PC-9 (cell line): ENCODE measurements around the gene RBMS3. TPM values are rescaled to one million over a fixed set of nuclear protein-coding genes. Genes with fewer than 3 reads are reported as not detected.

Experiments
- BruUV-seq: library from RNA; stranded (reverse); fragments of 400-500 nt; replicated peaks from 2 replicates; lab custom pipeline; 2021; lab: Mats Ljungman, UMichigan
- CTCF ChIA-PET: fragments of 300-600 bp; sonication (Branson Sonifier 250); formaldehyde crosslinking; loops from one replicate; lab custom pipeline; 2022; ENCODE audit warnings: antibody characterized with exemption; lab: Charles Lee
- POLR2A ChIA-PET: fragments of 300-600 bp; sonication (Branson Sonifier 250); formaldehyde crosslinking; loops from one replicate; lab custom pipeline; 2022; ENCODE audit warnings: antibody characterized with exemption; ENCODE audit not compliant: unreplicated experiment; lab: Charles Lee
- DNase-seq, 2 experiments: peaks; one replicate each; pipeline versions ENCODE4 v3.0.0 to v3.0.0-alpha.2; 2015 to 2022; ENCODE audit warnings: mixed read lengths in 1 of 2
- H2AFZ ChIP-seq: fragments of 200-600 bp; sonication (generic); 2 replicates; pipeline ENCODE4 v1.8.1; 2017; ENCODE audit warnings: antibody characterized with exemption
- H3F3A ChIP-seq: fragments of 200-600 bp; sonication (generic); 2 replicates; pipeline ENCODE4 v1.8.1; 2017; ENCODE audit warnings: antibody characterized with exemption, mild to moderate bottlenecking, low read depth; ENCODE audit not compliant: insufficient read depth
- H3K27ac ChIP-seq: fragments of 200-600 bp; sonication (generic); 2 replicates; pipeline ENCODE4 v1.6.1; 2016; ENCODE audit warnings: mixed run types
- H3K27me3 ChIP-seq: fragments of 200-600 bp; sonication (generic); 2 replicates; pipeline ENCODE4 v1.6.1; 2016; ENCODE audit warnings: low read depth, mixed run types; ENCODE audit not compliant: insufficient read depth
- H3K36me3 ChIP-seq: fragments of 200-600 bp; sonication (generic); 2 replicates; pipeline ENCODE4 v1.6.1; 2016; ENCODE audit warnings: low read depth, mixed run types
- H3K4me1 ChIP-seq: fragments of 200-600 bp; sonication (generic); replicated peaks from 2 replicates; pipeline ENCODE4 v1.6.1; 2016; ENCODE audit warnings: mixed run types; ENCODE audit not compliant: insufficient read depth
- H3K4me2 ChIP-seq: fragments of 200-600 bp; sonication (generic); 2 replicates; pipeline ENCODE4 v1.6.1; 2017; ENCODE audit warnings: mixed run types
- H3K4me3 ChIP-seq: fragments of 200-600 bp; sonication (generic); 2 replicates; pipeline ENCODE4 v1.6.1; 2016; ENCODE audit warnings: mixed run types
- H3K79me2 ChIP-seq: fragments of 200-600 bp; sonication (generic); 2 replicates; pipeline ENCODE4 v1.6.1; 2017; ENCODE audit warnings: low read depth, mixed run types
- H3K9me2 ChIP-seq: fragments of 200-600 bp; sonication (generic); 2 replicates; pipeline ENCODE4 v1.8.1; 2017; ENCODE audit warnings: mild to moderate bottlenecking; ENCODE audit not compliant: insufficient read depth
- H3K9me3 ChIP-seq: fragments of 200-600 bp; sonication (generic); 2 replicates; pipeline ENCODE4 v1.8.1; 2016; ENCODE audit warnings: low read depth; ENCODE audit not compliant: insufficient read depth
- H4K20me1 ChIP-seq: fragments of 200-600 bp; sonication (generic); 2 replicates; pipeline ENCODE4 v1.8.1; 2017; ENCODE audit not compliant: insufficient read depth
- EZH2 ChIP-seq: fragments of 200-600 bp; sonication (generic); IDR thresholded peaks from 2 replicates; pipeline ENCODE4 v1.8.0; 2017; ENCODE audit warnings: antibody characterized with exemption, low read depth
- intact Hi-C: fragments of 100-400 bp; cut with micrococcal nuclease; formaldehyde crosslinking; loops from one replicate; pipeline ENCODE4 v1.10.0; 2022; ENCODE audit not compliant: unreplicated experiment
- total RNA-seq: library from RNA; stranded (reverse); gene quantifications from 2 replicates; pipeline ENCODE4 v1.2.3, GENCODE V29; 2021
- TF ChIP-seq, protein P1 (sequence below): fragments of 200-600 bp; sonication (generic); conservative IDR thresholded peaks from 2 replicates; pipeline ENCODE4 v1.6.1; 2017; ENCODE audit warnings: mixed run types, antibody characterized with exemption, mild to moderate bottlenecking, moderate library complexity

Gene RBMS3
- total RNA-seq, 1 experiment from 2014 or later: 3.5 TPM

DNA sequence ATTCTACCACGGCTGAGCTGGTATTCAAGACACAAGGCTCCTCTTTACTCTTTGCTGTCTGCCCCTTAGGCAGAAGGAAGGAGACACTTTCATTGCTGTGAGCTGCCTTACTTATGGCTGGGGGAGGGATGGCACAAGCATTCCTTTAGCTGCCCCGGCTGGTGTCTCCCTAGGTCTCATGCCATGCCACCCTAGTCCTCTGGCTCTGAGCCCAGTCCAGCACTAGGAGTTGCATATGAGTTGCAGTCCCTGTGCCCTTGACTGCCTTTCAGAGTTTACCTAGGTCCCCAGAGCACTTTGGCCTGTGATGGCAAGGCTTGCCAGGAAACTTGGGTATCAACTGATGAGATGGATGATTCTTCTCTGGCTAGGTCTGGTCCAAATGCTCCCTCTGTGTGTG is 296.4 kb downstream of the RBMS3 start:
- POLR2A ChIA-PET: no interaction called here
- Histone ChIP-seq H3F3A (no peaks in the 10 kb centered on the region), H3K27ac (no peak overlapping the region), H2AFZ (no peak overlapping the region), H3K36me3 (no peaks in the 10 kb centered on the region), H3K79me2 (no peaks in the 10 kb centered on the region), H4K20me1 (no peaks in the 10 kb centered on the region), H3K4me3 (no peak overlapping the region), H3K9me2 (no peaks in the 10 kb centered on the region), H3K4me2 (no peak overlapping the region), H3K27me3 (no peaks in the 10 kb centered on the region), H3K9me3 (no peaks in the 10 kb centered on the region), H3K4me1 (no peaks in the 10 kb centered on the region)
- TF ChIP-seq, protein P1, sequence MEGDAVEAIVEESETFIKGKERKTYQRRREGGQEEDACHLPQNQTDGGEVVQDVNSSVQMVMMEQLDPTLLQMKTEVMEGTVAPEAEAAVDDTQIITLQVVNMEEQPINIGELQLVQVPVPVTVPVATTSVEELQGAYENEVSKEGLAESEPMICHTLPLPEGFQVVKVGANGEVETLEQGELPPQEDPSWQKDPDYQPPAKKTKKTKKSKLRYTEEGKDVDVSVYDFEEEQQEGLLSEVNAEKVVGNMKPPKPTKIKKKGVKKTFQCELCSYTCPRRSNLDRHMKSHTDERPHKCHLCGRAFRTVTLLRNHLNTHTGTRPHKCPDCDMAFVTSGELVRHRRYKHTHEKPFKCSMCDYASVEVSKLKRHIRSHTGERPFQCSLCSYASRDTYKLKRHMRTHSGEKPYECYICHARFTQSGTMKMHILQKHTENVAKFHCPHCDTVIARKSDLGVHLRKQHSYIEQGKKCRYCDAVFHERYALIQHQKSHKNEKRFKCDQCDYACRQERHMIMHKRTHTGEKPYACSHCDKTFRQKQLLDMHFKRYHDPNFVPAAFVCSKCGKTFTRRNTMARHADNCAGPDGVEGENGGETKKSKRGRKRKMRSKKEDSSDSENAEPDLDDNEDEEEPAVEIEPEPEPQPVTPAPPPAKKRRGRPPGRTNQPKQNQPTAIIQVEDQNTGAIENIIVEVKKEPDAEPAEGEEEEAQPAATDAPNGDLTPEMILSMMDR: no peak
- TF ChIP-seq EZH2: no peak
- DNase-seq: no peak
- intact Hi-C loops: no loop called here
- BruUV-seq: no TSS peak
- CTCF ChIA-PET: no interaction called here

DNA sequence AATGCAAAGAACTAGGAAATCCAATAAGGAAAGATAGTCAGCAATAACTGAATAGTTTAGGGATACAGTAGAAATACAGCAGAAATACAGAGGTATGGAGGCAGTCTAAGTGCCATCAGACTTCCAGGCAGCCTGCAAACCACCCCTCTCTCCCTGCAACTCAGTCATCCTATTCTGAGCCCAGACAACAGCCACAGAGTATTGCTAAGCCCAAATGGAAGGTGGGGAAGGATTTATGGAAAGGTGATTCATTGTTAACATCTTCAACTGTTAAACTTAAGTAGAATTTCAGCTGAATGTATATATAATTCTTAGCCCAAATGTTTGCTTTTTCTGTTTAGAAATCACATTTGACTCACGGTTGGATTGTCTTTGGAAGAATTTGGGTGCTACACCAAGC is 300.4 kb downstream of the RBMS3 start:
- CTCF ChIA-PET: no interaction called here

DNA sequence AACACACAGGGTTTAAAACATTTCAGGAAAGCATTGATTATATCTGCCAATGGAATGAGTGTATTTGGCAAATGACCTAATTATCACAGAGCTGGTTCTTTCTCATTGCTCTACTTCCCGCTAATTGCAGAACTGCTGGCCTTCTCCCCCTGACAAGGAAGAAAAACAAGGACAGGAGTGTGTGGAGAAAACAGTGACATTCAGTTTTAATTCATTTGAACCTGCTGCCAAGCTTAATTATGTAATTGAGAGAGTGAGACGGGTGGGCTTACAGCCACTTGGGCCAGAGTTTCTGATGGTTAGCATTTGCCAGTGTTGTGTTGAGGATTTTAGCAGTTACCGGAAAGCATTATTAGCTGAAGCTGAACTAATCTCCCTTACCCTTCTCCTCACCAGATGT is 301.4 kb downstream of the RBMS3 start:
- H3K79me2 ChIP-seq: no peaks in the 10 kb centered on the region
- ChIA-PET CTCF (no interaction called here), POLR2A (no interaction called here)
- H3K4me3 ChIP-seq: no peak overlapping the region
- no peaks in the 10 kb centered on the region for H3K9me2 ChIP-seq
- intact Hi-C loops: no loop called here
- no peaks in the 10 kb centered on the region for H3K9me3 ChIP-seq
- no peaks in the 10 kb centered on the region for H3K27me3 ChIP-seq
- H3K4me1 ChIP-seq: no peaks in the 10 kb centered on the region
- H3K36me3 ChIP-seq: no peaks in the 10 kb centered on the region
- TF ChIP-seq, protein P1: no peak
- TF ChIP-seq EZH2: no peak
- no peaks in the 10 kb centered on the region for H3F3A ChIP-seq
- no peak for DNase-seq
- H3K4me2 ChIP-seq: no peak overlapping the region
- H4K20me1 ChIP-seq: no peaks in the 10 kb centered on the region
- no peak overlapping the region for H3K27ac ChIP-seq
- BruUV-seq: no TSS peak
- no peak overlapping the region for H2AFZ ChIP-seq

More for the DNA sequence above, 300.4 kb downstream of the RBMS3 start:
- H3K36me3 ChIP-seq: no peaks in the 10 kb centered on the region
- no peaks in the 10 kb centered on the region for H3K9me3 ChIP-seq
- H3K4me1 ChIP-seq: no peaks in the 10 kb centered on the region
- H3K9me2 ChIP-seq: no peaks in the 10 kb centered on the region
- H3F3A ChIP-seq: no peaks in the 10 kb centered on the region
- H2AFZ ChIP-seq: no peak overlapping the region
- TF ChIP-seq, protein P1: no peak
- no peak for TF ChIP-seq EZH2
- BruUV-seq: no TSS peak
- no peaks in the 10 kb centered on the region for H3K27me3 ChIP-seq
- H4K20me1 ChIP-seq: no peaks in the 10 kb centered on the region
- no peaks in the 10 kb centered on the region for H3K79me2 ChIP-seq
- no peak for DNase-seq
- no peak overlapping the region for H3K4me2 ChIP-seq
- no peak overlapping the region for H3K4me3 ChIP-seq
- no peak overlapping the region for H3K27ac ChIP-seq
- POLR2A ChIA-PET: no interaction called here
- intact Hi-C loops: no loop called here
